Endothelial cell of umbilical vein (primary cell): ENCODE measurements around the gene AGBL3.

Experiments used
- EZH2 ChIP-seq: IDR thresholded peaks from 2 replicates; pipeline ENCODE4 v1.6.1; 2012; ENCODE audit warnings: borderline replicate concordance, low read depth, mild to moderate bottlenecking, moderate library complexity, low read length, inconsistent platforms; ENCODE audit not compliant: severe bottlenecking
- POLR2A ChIP-seq: IDR thresholded peaks from 2 replicates; pipeline ENCODE4 v1.6.1; 2012; ENCODE audit warnings: low read depth, mild to moderate bottlenecking, control low read depth, low read length
- POLR2AphosphoS5 ChIP-seq: IDR thresholded peaks from 2 replicates; pipeline ENCODE4 v1.6.1; 2012; ENCODE audit warnings: low read depth, mild to moderate bottlenecking, control low read depth, low read length, moderate library complexity; ENCODE audit not compliant: insufficient read depth
- TF ChIP-seq, protein P1 (sequence below), 2 donors: IDR thresholded peaks; 1 replicate in 1 of 2; 2 replicates in 1 of 2; pipeline ENCODE4 v1.5.1; 2011; ENCODE audit warnings: low read length in 2 of 2, mild to moderate bottlenecking in 2 of 2, moderate library complexity in 2 of 2, control low read depth in 1 of 2, inconsistent platforms in 1 of 2, low read depth in 1 of 2; ENCODE audit not compliant: insufficient read depth in 1 of 2; ENCODE audit errors: extremely low read depth in 1 of 2

DNA sequence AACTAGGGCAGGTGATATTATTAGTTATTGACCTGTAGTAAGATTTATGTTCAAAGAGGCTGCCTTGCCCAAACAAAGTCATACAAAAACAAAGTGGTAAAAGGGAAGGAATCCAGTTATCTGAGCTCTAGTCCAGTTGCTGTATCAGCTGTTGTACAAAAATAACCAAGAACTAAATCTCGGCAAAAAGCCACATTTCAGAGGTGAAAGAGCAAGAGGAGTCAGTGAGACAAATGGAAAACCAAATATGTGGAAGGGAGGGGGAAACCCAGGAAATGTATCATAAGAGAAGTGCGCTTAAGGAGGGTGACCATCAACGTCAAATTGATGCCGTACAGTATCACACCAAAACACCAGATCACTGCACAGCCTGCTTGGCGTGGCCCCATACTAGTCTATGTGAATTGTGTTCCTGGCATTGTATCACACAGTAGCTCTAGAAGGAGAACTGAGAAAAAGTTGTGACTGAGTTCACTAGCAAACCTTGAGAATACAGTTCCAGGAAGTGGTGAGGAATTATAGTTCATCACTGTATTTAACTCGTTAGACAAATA, 6.4 kb downstream of the AGBL3 start:
- TF ChIP-seq EZH2 = no peak
- TF ChIP-seq, protein P1, sequence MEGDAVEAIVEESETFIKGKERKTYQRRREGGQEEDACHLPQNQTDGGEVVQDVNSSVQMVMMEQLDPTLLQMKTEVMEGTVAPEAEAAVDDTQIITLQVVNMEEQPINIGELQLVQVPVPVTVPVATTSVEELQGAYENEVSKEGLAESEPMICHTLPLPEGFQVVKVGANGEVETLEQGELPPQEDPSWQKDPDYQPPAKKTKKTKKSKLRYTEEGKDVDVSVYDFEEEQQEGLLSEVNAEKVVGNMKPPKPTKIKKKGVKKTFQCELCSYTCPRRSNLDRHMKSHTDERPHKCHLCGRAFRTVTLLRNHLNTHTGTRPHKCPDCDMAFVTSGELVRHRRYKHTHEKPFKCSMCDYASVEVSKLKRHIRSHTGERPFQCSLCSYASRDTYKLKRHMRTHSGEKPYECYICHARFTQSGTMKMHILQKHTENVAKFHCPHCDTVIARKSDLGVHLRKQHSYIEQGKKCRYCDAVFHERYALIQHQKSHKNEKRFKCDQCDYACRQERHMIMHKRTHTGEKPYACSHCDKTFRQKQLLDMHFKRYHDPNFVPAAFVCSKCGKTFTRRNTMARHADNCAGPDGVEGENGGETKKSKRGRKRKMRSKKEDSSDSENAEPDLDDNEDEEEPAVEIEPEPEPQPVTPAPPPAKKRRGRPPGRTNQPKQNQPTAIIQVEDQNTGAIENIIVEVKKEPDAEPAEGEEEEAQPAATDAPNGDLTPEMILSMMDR (IDR thresholded peaks at IDR 0.05; ENCODE audit: extremely low read depth in 1 of 2, insufficient read depth in 1 of 2, low read depth in 1 of 2, low read length in 2 of 2) = no peak
- no peak for TF ChIP-seq POLR2A
- no peak for TF ChIP-seq POLR2AphosphoS5
